Fibroblast of skin of abdomen (primary cell): ENCODE measurements around the gene SMPDL3B. TPM values are rescaled to one million over a fixed set of nuclear protein-coding genes. Genes with fewer than 3 reads are reported as not detected.

Experiments
- DNase-seq: peaks from one replicate; pipeline ENCODE4 v3.0.0-alpha.2; 2013
- polyA plus RNA-seq, 2 experiments: library from polyadenylated mRNA; unstranded; fragments of 120-200 nt; gene quantifications; one replicate each; pipeline ENCODE4 v1.2.1, GENCODE V29; 2013; ENCODE audit not compliant: insufficient read length in 2 of 2

SMPDL3B gene, protein sequence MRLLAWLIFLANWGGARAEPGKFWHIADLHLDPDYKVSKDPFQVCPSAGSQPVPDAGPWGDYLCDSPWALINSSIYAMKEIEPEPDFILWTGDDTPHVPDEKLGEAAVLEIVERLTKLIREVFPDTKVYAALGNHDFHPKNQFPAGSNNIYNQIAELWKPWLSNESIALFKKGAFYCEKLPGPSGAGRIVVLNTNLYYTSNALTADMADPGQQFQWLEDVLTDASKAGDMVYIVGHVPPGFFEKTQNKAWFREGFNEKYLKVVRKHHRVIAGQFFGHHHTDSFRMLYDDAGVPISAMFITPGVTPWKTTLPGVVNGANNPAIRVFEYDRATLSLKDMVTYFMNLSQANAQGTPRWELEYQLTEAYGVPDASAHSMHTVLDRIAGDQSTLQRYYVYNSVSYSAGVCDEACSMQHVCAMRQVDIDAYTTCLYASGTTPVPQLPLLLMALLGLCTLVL
- polyA plus RNA-seq (2013, experiment 1 of 2; ENCODE audit: insufficient read length), result 0.10 TPM
- polyA plus RNA-seq (2013, experiment 2 of 2; ENCODE audit: insufficient read length), result not detected

- DNase-seq, result no peak
Observed at GRCh38 chr1:27934818-27935549, at the start of gene SMPDL3B. Gene SMPDL3B, plus strand, starts transcription at chr1:27935000. Its CDS starts 184 bp downstream, at chr1:27935184.

DNA sequence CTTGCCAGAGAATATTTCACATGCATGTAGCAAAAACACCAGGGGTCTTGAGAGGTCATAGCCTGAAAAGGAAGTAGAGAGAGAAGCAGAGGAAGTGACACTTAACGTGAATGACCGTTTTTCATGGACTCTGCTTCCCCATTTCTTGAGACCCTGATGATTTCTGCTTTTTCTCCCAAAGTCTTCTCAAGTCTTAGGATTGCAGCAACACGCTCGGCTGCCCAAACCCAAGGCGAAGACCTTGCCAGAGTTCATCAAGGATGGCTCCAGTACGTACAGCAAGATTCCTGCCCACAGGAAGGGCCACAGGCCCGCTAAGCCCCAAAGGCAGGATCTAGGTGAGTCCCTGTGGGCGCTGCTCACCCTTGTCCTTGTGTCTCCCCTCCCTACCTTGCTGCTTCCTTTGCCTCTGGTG, 49.7 kb upstream of the SMPDL3B start:
- no peak for DNase-seq

DNA sequence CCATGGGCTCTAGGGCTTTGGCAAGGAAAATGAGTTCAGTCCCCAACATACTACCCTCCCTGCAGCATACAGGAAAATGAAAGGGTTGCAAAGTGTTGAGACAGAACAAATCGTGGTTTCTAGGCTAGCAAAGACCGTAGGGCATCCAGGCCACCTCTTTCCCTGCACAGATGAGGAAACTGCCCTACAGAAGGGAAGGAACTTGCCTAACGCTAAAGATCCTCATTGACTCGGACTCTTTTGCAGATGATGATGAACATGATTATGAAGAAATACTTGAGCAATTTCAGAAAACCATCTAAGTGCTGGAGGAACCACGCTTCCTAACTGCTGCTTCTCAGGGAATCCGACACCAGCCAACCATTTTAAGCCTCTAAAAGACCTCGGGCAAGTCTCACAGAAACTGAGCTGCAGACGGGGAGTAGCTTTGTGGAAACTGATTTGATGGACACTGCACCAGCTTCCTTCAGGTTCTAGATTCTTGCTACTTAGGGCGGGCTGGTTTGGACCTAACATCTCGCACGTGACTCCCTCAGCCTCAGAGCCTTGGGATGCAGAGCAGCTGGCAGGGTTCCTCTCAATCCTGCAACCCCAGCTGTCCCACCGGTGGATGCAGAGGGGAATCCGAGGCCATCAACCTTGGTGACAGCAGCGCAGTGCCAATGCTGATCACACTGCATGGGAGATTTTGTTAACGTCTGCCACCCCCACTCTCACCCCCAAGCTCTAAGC, 49.0 kb upstream of the SMPDL3B start:
- no peak for DNase-seq

DNA sequence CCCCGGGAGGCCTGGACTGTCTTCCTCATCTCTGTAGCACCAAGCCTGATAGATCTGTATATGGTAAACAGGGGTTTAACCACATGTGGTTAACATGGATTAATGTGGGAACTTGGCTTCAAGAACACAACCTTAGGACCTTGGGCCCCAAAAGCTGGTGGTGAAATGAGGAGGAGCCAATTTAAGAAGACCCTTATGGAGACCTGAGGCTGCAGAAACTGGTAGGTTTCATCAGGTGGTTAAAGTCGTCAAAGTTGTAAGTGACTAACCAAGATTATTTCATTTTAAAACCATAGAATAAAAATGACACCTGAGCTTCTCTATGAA, 48.5 kb upstream of the SMPDL3B start:
- DNase-seq, result no peak

DNA sequence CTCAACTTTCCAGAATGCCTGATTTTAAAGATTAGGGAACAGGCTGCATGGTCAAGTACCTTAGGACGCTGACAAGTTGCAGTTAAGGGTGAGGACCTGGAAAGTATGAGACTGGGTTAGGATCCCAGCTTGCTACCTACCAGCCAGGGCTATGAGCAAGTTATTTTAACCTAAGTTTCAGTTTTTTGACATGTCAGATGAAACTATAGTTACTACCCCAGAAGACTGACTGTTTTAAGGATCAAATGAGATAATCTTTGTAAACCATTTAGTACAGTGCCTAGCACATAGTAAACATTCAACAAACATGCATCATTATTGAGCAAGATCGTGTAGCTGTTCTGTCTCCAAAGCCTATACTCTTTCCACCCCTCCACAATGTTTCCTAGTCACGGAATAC, 48.1 kb upstream of the SMPDL3B start:
- no peak for DNase-seq

DNA sequence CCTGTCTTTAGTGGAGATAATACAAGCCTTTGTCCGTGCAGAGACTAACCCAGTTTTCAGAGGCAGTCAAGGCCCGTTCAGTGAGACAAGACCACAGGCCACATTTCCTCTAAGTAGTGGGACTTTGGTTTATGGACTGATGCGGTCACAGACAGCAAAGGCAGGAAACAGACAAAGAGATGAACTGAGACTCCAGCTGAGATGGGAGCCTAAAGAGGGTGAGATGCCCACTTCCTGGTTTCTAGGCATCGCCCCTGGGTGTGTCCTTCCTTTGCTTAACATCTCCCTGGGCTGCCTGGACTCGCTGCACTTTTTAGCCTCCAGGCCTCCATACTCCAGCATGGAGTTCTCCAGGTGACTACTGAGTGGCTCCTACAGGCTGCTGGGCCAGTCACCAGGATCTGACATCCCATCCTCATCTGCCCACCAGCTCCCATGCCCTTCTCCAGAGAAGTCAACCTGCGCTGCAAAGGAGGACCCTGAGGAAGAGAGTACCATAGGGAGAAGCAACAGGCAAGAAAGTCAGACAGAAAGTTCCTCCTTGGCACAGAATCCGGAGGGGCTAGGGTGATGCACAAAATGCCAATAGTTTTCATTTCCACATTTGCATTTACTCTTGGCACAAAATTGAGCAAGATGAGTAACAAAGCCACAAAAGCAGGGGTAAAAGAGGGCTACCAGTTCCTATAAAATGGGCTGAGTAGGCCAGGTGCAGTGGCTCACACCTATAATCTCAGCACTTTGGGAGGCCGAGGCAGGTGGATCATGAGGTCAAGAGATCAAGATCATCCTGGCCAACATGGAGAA, 47.4 kb upstream of the SMPDL3B start:
- no peak for DNase-seq

DNA sequence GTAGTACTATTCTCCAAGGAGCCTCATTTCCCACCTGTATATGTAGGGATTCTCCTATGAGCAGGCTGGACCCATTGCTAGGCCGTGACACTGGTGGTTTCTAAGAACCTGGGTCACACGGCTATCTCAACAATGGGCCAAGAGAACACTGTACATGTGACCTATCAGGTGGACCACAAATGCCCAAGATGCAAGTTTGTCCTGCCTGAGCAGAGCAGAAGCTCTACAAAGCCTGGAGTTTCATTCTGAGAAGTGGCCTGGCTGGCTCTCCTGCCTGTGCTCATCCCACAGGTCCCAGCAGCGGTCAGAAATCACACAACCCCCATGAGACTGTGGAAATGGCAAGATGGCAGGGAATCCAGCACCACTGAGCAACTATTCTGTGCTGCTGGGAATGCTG, 45.3 kb upstream of the SMPDL3B start:
- DNase-seq, result no peak

DNA sequence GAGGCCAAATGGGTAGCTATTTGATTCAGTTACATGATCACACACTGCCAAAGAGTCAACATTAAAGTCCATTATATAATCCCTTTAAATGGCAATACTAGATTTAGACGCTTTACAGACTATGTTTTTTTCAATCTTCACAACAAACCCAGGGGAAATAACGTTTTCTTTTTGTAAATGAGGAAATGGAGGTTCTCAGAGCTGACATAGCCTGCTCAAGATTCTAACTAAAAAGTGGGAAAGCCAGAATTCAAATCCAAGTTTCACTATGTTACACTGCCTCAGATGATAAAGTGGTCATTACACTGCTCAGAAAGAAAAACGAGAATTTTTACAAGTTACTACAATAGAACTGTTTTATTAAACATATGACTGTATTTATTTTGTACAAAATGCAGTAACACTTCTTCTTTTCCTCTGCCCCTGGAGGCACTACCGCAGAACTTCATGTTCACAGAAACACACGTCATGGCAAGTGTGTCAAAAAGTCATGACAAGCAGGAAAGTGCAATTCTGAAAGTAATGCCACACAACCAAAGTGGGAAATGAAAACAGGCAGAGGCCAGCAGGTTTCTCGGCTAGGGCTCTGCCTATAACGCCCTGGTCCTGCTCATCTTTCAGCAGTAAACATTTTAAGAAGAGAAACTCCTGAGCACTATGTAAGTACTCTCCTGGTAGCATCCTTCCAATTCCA, 43.5 kb upstream of the SMPDL3B start:
- no peak for DNase-seq

- DNase-seq, result no peak
Observed at GRCh38 chr1:27894521-27894920, 40.3 kb upstream of the SMPDL3B start.

DNA sequence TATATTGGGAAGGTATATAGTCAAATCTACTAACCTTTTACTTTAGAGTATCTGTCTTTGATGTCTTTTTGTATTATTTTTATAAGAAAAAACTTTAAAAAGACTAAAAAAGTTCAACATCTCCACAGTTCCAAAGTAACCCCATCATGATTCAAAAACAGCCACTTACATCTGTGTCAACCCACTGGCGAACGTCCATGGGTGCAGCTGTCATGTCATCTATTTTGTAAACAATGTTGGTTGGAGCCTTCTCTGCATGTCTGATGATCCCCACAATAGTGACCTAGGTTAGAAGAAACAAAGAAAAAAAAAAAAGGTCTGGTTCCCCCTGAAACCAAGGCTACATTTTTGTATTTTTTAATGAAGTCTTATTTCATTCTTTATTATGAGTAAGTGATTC, 28.0 kb upstream of the SMPDL3B start:
- DNase-seq, result no peak

DNA sequence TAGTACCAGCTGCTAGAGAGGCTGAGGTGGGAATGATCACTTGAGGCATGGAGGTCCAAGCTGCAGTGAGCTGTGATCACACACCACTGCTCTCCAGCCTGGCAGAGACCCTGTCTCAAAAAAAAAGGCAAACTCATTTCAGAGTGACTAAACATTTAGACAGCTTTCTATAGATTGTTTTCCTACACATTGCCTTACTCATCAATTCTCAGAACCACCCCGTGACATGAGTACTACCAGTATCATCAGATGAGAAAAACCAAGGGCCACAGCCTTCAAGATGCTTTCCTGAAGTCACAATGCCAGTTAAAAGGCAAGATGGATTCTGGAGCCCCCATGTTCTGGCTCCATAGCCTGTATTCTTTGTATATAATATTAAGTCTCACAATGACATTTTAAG, 22.4 kb upstream of the SMPDL3B start:
- no peak for DNase-seq

GRCh38 chr1:27915082-27915575, 19.7 kb upstream of the SMPDL3B start:
- no peak for DNase-seq

GRCh38 chr1:27922272-27922671, 12.5 kb upstream of the SMPDL3B start:
- no peak for DNase-seq

GRCh38 chr1:27928216-27928954, 6.4 kb upstream of the SMPDL3B start:
- no peak for DNase-seq

GRCh38 chr1:27931184-27931583, 3.6 kb upstream of the SMPDL3B start:
- no peak for DNase-seq

DNA sequence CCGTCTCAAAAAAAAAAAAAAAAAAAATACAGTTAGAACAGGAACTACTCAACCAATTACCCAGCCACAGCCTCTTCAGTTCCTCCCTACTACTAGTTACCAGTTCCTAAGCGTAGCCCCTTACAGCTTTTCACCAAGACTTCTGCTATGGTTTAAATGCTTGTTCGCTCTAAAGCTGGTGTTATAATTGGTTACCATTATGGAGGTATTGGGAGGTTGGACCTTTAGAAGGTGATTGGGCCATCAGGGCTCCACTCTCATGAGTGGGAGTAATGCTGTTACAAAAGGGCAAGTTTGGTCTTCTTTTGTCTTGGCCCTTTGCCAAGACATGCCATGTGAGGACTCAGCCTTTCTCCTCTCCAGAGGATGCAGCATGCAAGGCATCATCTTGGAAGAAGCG, 3.0 kb upstream of the SMPDL3B start:
- no peak for DNase-seq

GRCh38 chr1:27935721-27936120, 921 bp downstream of the SMPDL3B start:
- no peak for DNase-seq

- DNase-seq, result no peak
Observed at GRCh38 chr1:27936370-27936769, 1.6 kb downstream of the SMPDL3B start.

DNA sequence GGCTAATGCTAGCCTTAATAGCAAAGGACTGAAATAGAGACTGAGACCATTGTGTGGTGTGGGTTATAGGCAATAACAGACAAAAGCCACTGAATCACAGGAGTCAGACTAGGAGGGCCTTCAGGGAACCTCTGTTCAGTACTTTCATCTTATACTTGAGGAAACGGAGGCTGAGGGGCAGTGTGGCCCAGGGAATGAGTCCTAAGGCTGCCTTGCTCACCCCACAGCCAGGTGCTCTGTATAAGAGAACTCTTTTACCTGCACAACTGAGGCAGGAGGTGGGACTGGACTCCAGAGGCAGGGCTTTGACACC, 2.7 kb downstream of the SMPDL3B start:
- no peak for DNase-seq

GRCh38 chr1:27938488-27938887, 3.7 kb downstream of the SMPDL3B start:
- DNase-seq, result no peak

DNA sequence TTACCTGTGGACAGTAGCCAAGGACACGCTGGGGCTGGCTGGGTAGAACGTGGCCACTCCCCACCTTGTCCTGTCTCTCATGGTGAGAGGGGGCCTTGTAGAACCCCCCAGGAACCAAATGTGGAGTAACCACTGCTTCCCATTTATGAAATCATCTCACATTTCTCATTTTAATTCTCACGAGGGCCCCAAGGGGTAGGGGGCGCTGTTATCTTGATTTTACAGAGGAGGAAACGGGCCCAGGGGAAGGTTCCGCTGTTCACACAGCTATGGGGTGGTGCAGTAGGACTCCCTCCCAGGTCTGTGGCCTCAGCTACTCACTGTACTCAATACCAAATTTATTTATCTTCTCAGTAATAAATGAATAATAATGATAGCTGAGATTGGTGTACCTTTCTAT, 5.5 kb downstream of the SMPDL3B start:
- DNase-seq, result peak; percentile 17
